ENCODE data around the gene SORBS2.

The SORBS2 gene

DNA sequence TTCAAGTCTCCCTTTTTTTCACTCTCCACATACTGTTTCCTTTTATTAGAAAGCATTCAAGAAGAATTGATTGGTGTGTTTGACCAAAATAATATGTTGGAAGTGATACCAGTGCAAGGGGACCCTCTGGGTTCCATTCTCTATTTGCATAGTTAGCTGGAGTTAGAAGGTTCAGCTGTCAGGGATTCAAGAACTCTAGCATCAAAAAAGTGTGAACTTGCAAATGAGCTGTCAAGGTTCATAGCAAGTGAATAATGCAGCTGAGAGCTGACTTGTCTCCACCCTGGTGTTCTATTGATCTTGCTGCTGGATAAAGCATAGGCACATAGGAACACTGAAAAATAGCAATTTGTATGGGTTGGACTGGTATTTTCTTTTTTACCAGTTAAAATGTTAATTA, 73.2 kb downstream of the SORBS2 start:
- ATAC-seq (ENCODE audit: low read depth), result no peak

GRCh38 chr4:185738038-185738552, 73.9 kb downstream of the SORBS2 start:
- peaks cover 12% of the 10 kb centered on the region for H3K4me1 ChIP-seq (ENCODE audit: insufficient read depth, poor library complexity, severe bottlenecking)
- no peaks in the 10 kb centered on the region for H3K27me3 ChIP-seq (ENCODE audit: insufficient read depth, poor library complexity, severe bottlenecking)
- DNase-seq (ENCODE audit: low spot score) (no peak), ATAC-seq (ENCODE audit: low read depth) (peak; percentile 41; the same call in 2 of the 3 replicates)
- H3K36me3 ChIP-seq (ENCODE audit: low read depth), result no peaks in the 10 kb centered on the region
- peak overlapping the region; percentile 24 for H3K27ac ChIP-seq (ENCODE audit: poor library complexity, severe bottlenecking)
- no peak overlapping the region for H3K4me3 ChIP-seq (ENCODE audit: severe bottlenecking)
- H3K9me3 ChIP-seq (ENCODE audit: severe bottlenecking), result no peaks in the 10 kb centered on the region
- no peak for TF ChIP-seq CTCF (IDR thresholded peaks at IDR 0.05; ENCODE audit: poor library complexity, severe bottlenecking)

More for the DNA sequence above, 73.2 kb downstream of the SORBS2 start:
- Histone ChIP-seq H3K27ac (ENCODE audit: poor library complexity, severe bottlenecking) (peak overlapping the region; percentile 24), H3K4me1 (ENCODE audit: insufficient read depth, poor library complexity, severe bottlenecking) (peaks cover 12% of the 10 kb centered on the region), H3K27me3 (ENCODE audit: insufficient read depth, poor library complexity, severe bottlenecking) (no peaks in the 10 kb centered on the region), H3K36me3 (ENCODE audit: low read depth) (no peaks in the 10 kb centered on the region), H3K9me3 (ENCODE audit: severe bottlenecking) (no peaks in the 10 kb centered on the region), H3K4me3 (ENCODE audit: severe bottlenecking) (no peak overlapping the region)
- no peak for DNase-seq (ENCODE audit: low spot score)
- TF ChIP-seq CTCF (IDR thresholded peaks at IDR 0.05; ENCODE audit: poor library complexity, severe bottlenecking), result no peak

- Histone ChIP-seq H3K36me3 (ENCODE audit: low read depth) (no peaks in the 10 kb centered on the region), H3K4me3 (ENCODE audit: severe bottlenecking) (no peak overlapping the region), H3K27me3 (ENCODE audit: insufficient read depth, poor library complexity, severe bottlenecking) (no peaks in the 10 kb centered on the region), H3K9me3 (ENCODE audit: severe bottlenecking) (no peaks in the 10 kb centered on the region), H3K27ac (ENCODE audit: poor library complexity, severe bottlenecking) (peak overlapping the region; percentile 24), H3K4me1 (ENCODE audit: insufficient read depth, poor library complexity, severe bottlenecking) (peaks cover 12% of the 10 kb centered on the region)
- no peak for TF ChIP-seq CTCF (IDR thresholded peaks at IDR 0.05; ENCODE audit: poor library complexity, severe bottlenecking)
- no peak for ATAC-seq (ENCODE audit: low read depth)
- no peak for DNase-seq (ENCODE audit: low spot score)
Observed at GRCh38 chr4:185737489-185738037, 74.4 kb downstream of the SORBS2 start.

DNA sequence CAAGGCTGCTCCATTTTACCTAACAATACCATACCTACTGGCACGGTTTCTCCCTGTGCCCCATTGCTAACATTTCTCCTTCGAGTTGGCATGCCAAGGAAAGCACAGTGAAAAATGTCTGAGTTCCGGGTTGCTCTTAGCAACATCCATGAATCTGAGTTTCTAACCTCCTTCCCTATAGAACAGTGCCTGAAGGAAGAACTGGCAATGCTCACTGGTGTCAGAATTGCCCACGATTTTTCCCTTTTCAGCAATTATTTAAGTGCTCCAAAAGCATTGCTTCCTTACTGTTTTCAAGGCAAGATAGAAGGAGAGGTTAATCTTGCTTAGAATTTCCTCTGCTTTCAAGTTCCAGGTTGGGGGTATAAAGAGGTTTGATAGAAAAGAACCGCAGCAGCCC, 75.1 kb downstream of the SORBS2 start:
- H3K4me3 ChIP-seq (ENCODE audit: severe bottlenecking), result no peak overlapping the region
- H3K27me3 ChIP-seq (ENCODE audit: insufficient read depth, poor library complexity, severe bottlenecking), result no peaks in the 10 kb centered on the region
- DNase-seq (ENCODE audit: low spot score), result no peak
- H3K9me3 ChIP-seq (ENCODE audit: severe bottlenecking), result no peaks in the 10 kb centered on the region
- H3K4me1 ChIP-seq (ENCODE audit: insufficient read depth, poor library complexity, severe bottlenecking), result peaks cover 12% of the 10 kb centered on the region
- H3K36me3 ChIP-seq (ENCODE audit: low read depth), result no peaks in the 10 kb centered on the region
- no peak overlapping the region for H3K27ac ChIP-seq (ENCODE audit: poor library complexity, severe bottlenecking)
- no peak for TF ChIP-seq CTCF (IDR thresholded peaks at IDR 0.05; ENCODE audit: poor library complexity, severe bottlenecking)
- ATAC-seq (ENCODE audit: low read depth), result no peak

DNA sequence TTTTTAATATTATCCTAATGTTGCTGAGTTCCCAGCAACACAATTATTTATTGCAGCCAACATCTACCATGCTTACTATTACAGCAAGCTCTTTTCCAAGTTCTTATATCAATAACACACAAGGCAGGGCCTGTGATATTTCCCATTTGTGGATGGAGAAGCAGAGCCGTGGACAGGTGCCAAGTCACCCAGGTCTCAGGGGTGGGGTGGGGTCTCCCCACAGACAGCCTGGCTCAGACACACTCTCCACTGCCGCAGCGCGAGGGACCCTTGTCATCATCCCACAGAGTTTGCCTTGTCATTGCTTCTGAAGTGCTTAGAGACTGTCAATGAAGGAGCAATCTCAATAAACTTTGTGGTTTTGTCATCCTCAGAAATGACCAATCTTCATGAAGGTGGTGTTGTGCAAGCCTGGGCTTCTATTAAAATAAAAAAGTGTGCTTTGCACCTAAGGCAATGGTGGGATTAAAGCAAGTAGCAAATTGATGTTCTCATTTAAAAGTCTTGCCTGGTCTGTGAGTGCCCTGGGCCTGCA, 76.1 kb downstream of the SORBS2 start:
- no peaks in the 10 kb centered on the region for H3K9me3 ChIP-seq (ENCODE audit: severe bottlenecking)
- no peak for ATAC-seq (ENCODE audit: low read depth)
- peaks cover 14% of the 10 kb centered on the region for H3K4me1 ChIP-seq (ENCODE audit: insufficient read depth, poor library complexity, severe bottlenecking)
- H3K4me3 ChIP-seq (ENCODE audit: severe bottlenecking), result no peak overlapping the region
- no peaks in the 10 kb centered on the region for H3K36me3 ChIP-seq (ENCODE audit: low read depth)
- no peaks in the 10 kb centered on the region for H3K27me3 ChIP-seq (ENCODE audit: insufficient read depth, poor library complexity, severe bottlenecking)
- no peak overlapping the region for H3K27ac ChIP-seq (ENCODE audit: poor library complexity, severe bottlenecking)
- DNase-seq (ENCODE audit: low spot score), result no peak
- no peak for TF ChIP-seq CTCF (IDR thresholded peaks at IDR 0.05; ENCODE audit: poor library complexity, severe bottlenecking)

Data from RWPE2 (cell line).